Body of pancreas (tissue), 4 donors: Measurements from ENCODE around the gene DNAH8.

Experiments
- CTCF ChIP-seq, 7 experiments: fragments of 450-650 bp in 4 of 7; fragments of 200-600 bp in 3 of 7; sonication (generic) in 3 of 7; IDR thresholded peaks; one replicate each; pipeline ENCODE4 v1.5.1; 2016 to 2019; ENCODE audit warnings: antibody characterized with exemption in 7 of 7
- POLR2A ChIP-seq, 3 donors: fragments of 450-650 bp; IDR thresholded peaks; one replicate each; pipeline ENCODE4 v1.6.1; 2016; ENCODE audit warnings: antibody characterized with exemption in 3 of 3, mild to moderate bottlenecking in 2 of 3

GRCh38 chr6:38782616-38783015 is 67.5 kb downstream of the DNAH8 start:
- no peak for TF ChIP-seq CTCF (IDR thresholded peaks at IDR 0.05)
- TF ChIP-seq POLR2A (IDR thresholded peaks at IDR 0.05), result no peak
